Endodermal cell (in vitro differentiated cells): ENCODE results near the gene RHD. TPM values are rescaled to one million over a fixed set of nuclear protein-coding genes. Genes with fewer than 3 reads are reported as not detected.
A peak's percentile ranks its signal among the peaks of the same experiment; 100 is the strongest.
"Not testable (repeated sequence)": the region's sequence is repeated elsewhere in the genome, so short reads cannot be mapped to it uniquely, and the experiment has no call there.

Experiments used
- DNase-seq: peaks from one replicate; pipeline ENCODE4 v3.0.0-alpha.2; 2017
- H3K27ac ChIP-seq: 2 replicates; pipeline ENCODE4 v1.5.1; 2013; ENCODE audit warnings: mild to moderate bottlenecking, low read depth, low read length, moderate library complexity
- H3K27me3 ChIP-seq: 2 replicates; pipeline ENCODE4 v1.6.1; 2013; ENCODE audit warnings: mild to moderate bottlenecking, low read length, moderate library complexity; ENCODE audit not compliant: insufficient read depth, control insufficient read depth, poor library complexity, severe bottlenecking
- H3K36me3 ChIP-seq: 2 replicates; pipeline ENCODE4 v1.7.0; 2013; ENCODE audit warnings: mild to moderate bottlenecking, low read length, moderate library complexity; ENCODE audit not compliant: control insufficient read depth, insufficient read depth
- H3K4me1 ChIP-seq: one replicate; pipeline ENCODE4 v1.7.0; 2013; ENCODE audit warnings: low read length; ENCODE audit not compliant: control insufficient read depth, insufficient read depth
- H3K4me3 ChIP-seq: 2 replicates; pipeline ENCODE4 v1.5.1; 2013; ENCODE audit warnings: mild to moderate bottlenecking, low read length, moderate library complexity
- H3K9ac ChIP-seq: 2 replicates; pipeline ENCODE4 v1.6.1; 2013; ENCODE audit warnings: mild to moderate bottlenecking, low read length, moderate library complexity; ENCODE audit not compliant: poor library complexity, severe bottlenecking; ENCODE audit errors: extremely low read depth
- H3K9me3 ChIP-seq: 2 replicates; pipeline ENCODE4 v1.6.1; 2013; ENCODE audit warnings: mild to moderate bottlenecking, low read length, moderate library complexity; ENCODE audit not compliant: control insufficient read depth
- H3K27ac Mint-ChIP-seq: 2 replicates; pipeline ENCODE4 v1.8.0; 2020; ENCODE audit warnings: mixed read lengths
- H3K27me3 Mint-ChIP-seq: 2 replicates; pipeline ENCODE4 v1.8.0; 2021; ENCODE audit warnings: mild to moderate bottlenecking, mixed read lengths; ENCODE audit not compliant: insufficient read depth
- H3K36me3 Mint-ChIP-seq: 2 replicates; pipeline ENCODE4 v1.8.0; 2020; ENCODE audit warnings: low read depth, mixed read lengths
- H3K4me1 Mint-ChIP-seq: 2 replicates; pipeline ENCODE4 v1.8.0; 2020; ENCODE audit warnings: mixed read lengths
- H3K4me3 Mint-ChIP-seq: 2 replicates; pipeline ENCODE4 v1.8.0; 2020; ENCODE audit warnings: mild to moderate bottlenecking, moderate library complexity, mixed read lengths
- H3K9me3 Mint-ChIP-seq: 2 replicates; pipeline ENCODE4 v1.8.0; 2020; ENCODE audit warnings: mild to moderate bottlenecking, mixed read lengths
- CTCF ChIP-seq: fragments of 200-600 bp; sonication (generic); conservative IDR thresholded peaks from 2 replicates; pipeline ENCODE4 v1.5.0; 2021; ENCODE audit warnings: antibody characterized with exemption, mild to moderate bottlenecking
- WGBS, 2 experiments: methylation state at CpG; one replicate each; pipeline versions ENCODE4 v1.1.5 to v1.1.7; 2013; ENCODE audit warnings: missing lambda C conversion rate in 2 of 2, mixed read lengths in 1 of 2; ENCODE audit not compliant: insufficient coverage in 1 of 2, insufficient read length in 1 of 2; 5-methylcytosine and 5-hydroxymethylcytosine counted together
- total RNA-seq, 2 donors: library from RNA; stranded (reverse); fragmentation: NEBNext Ultra II Directional in 1 of 2; extraction: Animal tissue kit (Norgen Biotek cat#: 25700) in 1 of 2; gene quantifications; 2 replicates in 1 of 2; 3 replicates in 1 of 2; pipeline ENCODE4 v1.2.1, GENCODE V29; 2021

Gene RHD
- total RNA-seq, 2 donors from 2014 or later: not detected

GRCh38 chr1:25290043-25290442 is 17.7 kb downstream of the RHD start:
- not testable (repeated sequence) for H3K36me3 ChIP-seq, H3K4me1 Mint-ChIP-seq, H3K4me1 ChIP-seq, H3K4me3 ChIP-seq, H3K27me3 ChIP-seq, H3K4me3 Mint-ChIP-seq, H3K9me3 ChIP-seq, H3K27me3 Mint-ChIP-seq, H3K9me3 Mint-ChIP-seq, H3K27ac Mint-ChIP-seq, H3K36me3 Mint-ChIP-seq, DNase-seq, H3K9ac ChIP-seq, H3K27ac ChIP-seq
- 25% methylated on average over 3 of the region's 6 CpGs; no CpG with 5 or more reads in 1 of the 2 experiments for WGBS, 2 experiments
- peak; percentile 48 for TF ChIP-seq CTCF

GRCh38 chr1:25293426-25293825 is 21.1 kb downstream of the RHD start:
- H3K27me3 ChIP-seq, H3K36me3 Mint-ChIP-seq, H3K27ac ChIP-seq, H3K4me1 ChIP-seq, H3K27me3 Mint-ChIP-seq, H3K4me3 Mint-ChIP-seq, H3K9ac ChIP-seq, H3K9me3 Mint-ChIP-seq, H3K9me3 ChIP-seq, H3K36me3 ChIP-seq, H3K4me3 ChIP-seq, H3K4me1 Mint-ChIP-seq, H3K27ac Mint-ChIP-seq, DNase-seq: not testable (repeated sequence)
- 100% methylated on average over 1 of the region's 2 CpGs; no CpG with 5 or more reads in 1 of the 2 experiments for whole genome bisulfite sequencing, 2 experiments

GRCh38 chr1:25294889-25295826 is 22.8 kb downstream of the RHD start:
- not testable (repeated sequence) for H3K27me3 Mint-ChIP-seq, H3K4me3 Mint-ChIP-seq, H3K9ac ChIP-seq, H3K36me3 Mint-ChIP-seq, H3K27me3 ChIP-seq, H3K27ac ChIP-seq, H3K4me1 ChIP-seq, H3K27ac Mint-ChIP-seq, DNase-seq, H3K9me3 Mint-ChIP-seq, H3K36me3 ChIP-seq, H3K9me3 ChIP-seq, H3K4me1 Mint-ChIP-seq, H3K4me3 ChIP-seq
- WGBS, 2 experiments: 88 to 92% methylated on average over 2 to 3 of the region's 14 CpGs

- H3K27me3 Mint-ChIP-seq: not testable (repeated sequence)
Measured at GRCh38 chr1:25296501-25296900, 24.2 kb downstream of the RHD start.

GRCh38 chr1:25300729-25301128 is 28.4 kb downstream of the RHD start:
- H3K9me3 ChIP-seq, H3K4me1 ChIP-seq, H3K4me3 ChIP-seq, H3K4me3 Mint-ChIP-seq, H3K36me3 Mint-ChIP-seq, H3K9me3 Mint-ChIP-seq, H3K36me3 ChIP-seq, H3K27ac ChIP-seq, H3K27me3 ChIP-seq, H3K4me1 Mint-ChIP-seq, H3K27me3 Mint-ChIP-seq, H3K9ac ChIP-seq, DNase-seq, H3K27ac Mint-ChIP-seq: not testable (repeated sequence)
- 98% methylated on average over 5 to 9 of the region's 9 CpGs for WGBS, 2 experiments

More at GRCh38 chr1:25296501-25296900, 24.2 kb downstream of the RHD start:
- H3K9ac ChIP-seq, H3K9me3 Mint-ChIP-seq, H3K27me3 ChIP-seq, H3K4me1 Mint-ChIP-seq, H3K27ac ChIP-seq, H3K4me3 ChIP-seq, H3K9me3 ChIP-seq, H3K4me3 Mint-ChIP-seq, H3K36me3 ChIP-seq, DNase-seq, H3K4me1 ChIP-seq, H3K27ac Mint-ChIP-seq, H3K36me3 Mint-ChIP-seq: not testable (repeated sequence)
- 68% methylated on average over 4 of the region's 8 CpGs; no CpG with 5 or more reads in 1 of the 2 experiments for WGBS, 2 experiments

GRCh38 chr1:25302330-25302729 is 30.0 kb downstream of the RHD start:
- H3K4me1 ChIP-seq, H3K9me3 ChIP-seq, DNase-seq, H3K36me3 ChIP-seq, H3K9me3 Mint-ChIP-seq, H3K4me3 ChIP-seq, H3K4me3 Mint-ChIP-seq, H3K9ac ChIP-seq, H3K36me3 Mint-ChIP-seq, H3K4me1 Mint-ChIP-seq, H3K27ac Mint-ChIP-seq, H3K27me3 Mint-ChIP-seq, H3K27ac ChIP-seq, H3K27me3 ChIP-seq: not testable (repeated sequence)
- 81 to 100% methylated on average over 1 to 2 of the region's 3 CpGs for WGBS, 2 experiments
